Erythroblast (primary cell): ENCODE data around the gene GOLGA5.

Source experiments
- GATA1 ChIP-seq: IDR thresholded peaks from 2 replicates; pipeline ENCODE4 v1.6.1; 2011; ENCODE audit warnings: low read depth, mild to moderate bottlenecking, control low read depth, low read length, moderate library complexity
- POLR2A ChIP-seq: IDR thresholded peaks from 2 replicates; pipeline ENCODE4 v1.6.1; 2011; ENCODE audit warnings: mild to moderate bottlenecking, low read length

DNA sequence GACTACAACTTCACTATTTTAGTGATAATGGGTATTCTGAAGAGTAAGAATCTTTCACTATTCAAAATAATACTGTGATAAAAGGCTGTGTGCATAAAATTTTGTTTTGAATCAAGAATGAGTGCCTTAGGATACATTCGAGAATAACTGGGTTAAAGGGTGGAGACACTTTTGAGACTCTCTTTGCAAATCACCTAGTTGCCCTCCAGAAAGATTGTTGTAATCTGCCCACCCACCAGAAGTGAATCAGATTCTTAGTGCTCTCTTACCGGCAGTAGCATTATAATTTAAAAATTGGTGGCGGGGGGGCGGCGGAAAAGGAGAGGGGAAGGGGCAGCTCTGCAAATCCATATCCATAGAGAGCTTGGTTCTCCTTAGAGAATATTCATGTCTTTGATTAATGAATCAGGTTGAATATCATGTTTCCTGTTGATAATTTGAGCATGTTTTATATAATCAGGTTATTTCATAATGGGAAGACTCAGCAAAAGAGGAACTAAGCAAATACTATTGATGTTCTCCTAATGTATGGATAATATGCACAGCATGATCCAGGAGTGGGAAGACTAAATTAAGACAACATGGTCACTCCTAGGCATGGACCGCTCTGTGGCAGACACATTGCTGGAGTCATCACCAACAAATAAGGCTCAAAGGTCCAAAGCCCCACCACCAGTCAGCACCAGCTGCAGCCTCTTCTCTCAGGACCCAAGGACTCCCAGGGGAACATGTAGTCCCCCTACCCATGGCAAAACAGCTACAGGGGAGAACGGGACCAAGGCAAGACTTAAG is 66.1 kb downstream of the GOLGA5 start:
- TF ChIP-seq POLR2A (no peak), GATA1 (no peak)
